Brain microvascular endothelial cell (primary cell): ENCODE data around the gene GGACT.
A peak's percentile ranks its signal among the peaks of the same experiment; 100 is the strongest.

Experiments used
- DNase-seq: peaks from one replicate; pipeline ENCODE4 v3.0.0-alpha.2; 2020
- H3K27ac ChIP-seq: fragments of 250-450 bp; sonication (Bioruptor Pico); 2 replicates; pipeline ENCODE4 v1.5.1; 2020; ENCODE audit warnings: mild to moderate bottlenecking, moderate library complexity
- H3K27me3 ChIP-seq: fragments of 250-450 bp; sonication (Bioruptor Pico); replicated peaks from 2 replicates; pipeline ENCODE4 v1.5.1; 2020; ENCODE audit warnings: mild to moderate bottlenecking
- H3K36me3 ChIP-seq: fragments of 250-450 bp; sonication (Bioruptor Pico); replicated peaks from 2 replicates; pipeline ENCODE4 v1.5.1; 2020; ENCODE audit warnings: mild to moderate bottlenecking
- H3K4me3 ChIP-seq: 2 replicates; pipeline ENCODE4 v1.5.1; 2011; ENCODE audit warnings: low read depth, mild to moderate bottlenecking, control low read depth, low read length, moderate library complexity
- in situ Hi-C: cut with HindIII; loops from 2 replicates; pipeline ENCODE4 v1.10.0; 2017; ENCODE audit warnings: low sequenced_read_pairs, low pct_ligation_motif_present
- TF ChIP-seq, protein P1 (sequence below): IDR thresholded peaks from 2 replicates; pipeline ENCODE4 v1.5.1; 2011; ENCODE audit warnings: low read depth, mild to moderate bottlenecking, moderate library complexity, low read length, control low read depth, inconsistent platforms; ENCODE audit errors: missing control alignments

GGACT gene

DNA sequence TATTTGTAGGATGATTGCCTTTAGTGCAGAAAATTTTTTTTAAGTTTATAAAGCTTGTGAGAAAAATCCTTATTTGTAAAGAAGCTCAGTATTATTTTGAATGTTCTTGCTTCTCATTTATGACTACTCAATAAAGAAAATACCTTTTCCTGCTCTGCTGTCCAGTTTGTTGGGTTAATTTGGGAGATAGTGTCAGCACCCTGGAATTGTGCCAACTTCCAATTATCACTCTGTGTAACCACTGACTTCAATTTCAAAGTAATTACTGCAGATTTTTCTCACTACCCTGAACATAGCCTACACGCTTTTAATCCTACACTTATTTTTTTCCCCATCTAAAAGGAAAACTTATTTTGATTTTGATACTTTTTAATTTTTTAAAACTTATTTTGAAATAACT is 93.1 kb downstream of the GGACT start:
- DNase-seq, result no peak
- Histone ChIP-seq H3K27ac (no peak overlapping the region), H3K27me3 (no peaks in the 10 kb centered on the region), H3K4me3 (no peak overlapping the region), H3K36me3 (no peaks in the 10 kb centered on the region)
- in situ Hi-C loops, result no loop called here
- TF ChIP-seq, protein P1, sequence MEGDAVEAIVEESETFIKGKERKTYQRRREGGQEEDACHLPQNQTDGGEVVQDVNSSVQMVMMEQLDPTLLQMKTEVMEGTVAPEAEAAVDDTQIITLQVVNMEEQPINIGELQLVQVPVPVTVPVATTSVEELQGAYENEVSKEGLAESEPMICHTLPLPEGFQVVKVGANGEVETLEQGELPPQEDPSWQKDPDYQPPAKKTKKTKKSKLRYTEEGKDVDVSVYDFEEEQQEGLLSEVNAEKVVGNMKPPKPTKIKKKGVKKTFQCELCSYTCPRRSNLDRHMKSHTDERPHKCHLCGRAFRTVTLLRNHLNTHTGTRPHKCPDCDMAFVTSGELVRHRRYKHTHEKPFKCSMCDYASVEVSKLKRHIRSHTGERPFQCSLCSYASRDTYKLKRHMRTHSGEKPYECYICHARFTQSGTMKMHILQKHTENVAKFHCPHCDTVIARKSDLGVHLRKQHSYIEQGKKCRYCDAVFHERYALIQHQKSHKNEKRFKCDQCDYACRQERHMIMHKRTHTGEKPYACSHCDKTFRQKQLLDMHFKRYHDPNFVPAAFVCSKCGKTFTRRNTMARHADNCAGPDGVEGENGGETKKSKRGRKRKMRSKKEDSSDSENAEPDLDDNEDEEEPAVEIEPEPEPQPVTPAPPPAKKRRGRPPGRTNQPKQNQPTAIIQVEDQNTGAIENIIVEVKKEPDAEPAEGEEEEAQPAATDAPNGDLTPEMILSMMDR, result no peak

DNA sequence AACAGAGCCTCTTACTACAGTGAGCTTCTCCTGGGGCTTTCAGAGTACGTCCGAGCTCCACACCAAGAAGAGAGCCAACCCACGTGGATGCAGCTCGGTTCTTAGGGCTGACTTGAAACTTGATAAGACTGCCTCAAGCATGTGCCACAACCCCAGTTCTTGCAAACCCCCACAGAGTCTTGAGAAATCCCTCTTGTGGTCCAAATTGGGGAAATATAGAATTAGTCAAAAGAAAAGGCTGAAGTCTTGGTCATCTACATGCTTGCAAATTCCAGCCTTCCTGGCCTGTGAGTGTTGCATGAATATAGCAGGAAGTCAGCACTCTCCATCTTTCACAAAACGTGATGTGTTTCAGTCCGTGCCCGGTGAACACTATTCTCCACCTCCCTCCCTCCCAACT is 95.2 kb downstream of the GGACT start:
- Histone ChIP-seq H3K4me3 (no peak overlapping the region), H3K36me3 (no peaks in the 10 kb centered on the region), H3K27me3 (no peaks in the 10 kb centered on the region), H3K27ac (no peak overlapping the region)
- in situ Hi-C loops, result no loop called here
- DNase-seq, result no peak
- TF ChIP-seq, protein P1, result no peak

DNA sequence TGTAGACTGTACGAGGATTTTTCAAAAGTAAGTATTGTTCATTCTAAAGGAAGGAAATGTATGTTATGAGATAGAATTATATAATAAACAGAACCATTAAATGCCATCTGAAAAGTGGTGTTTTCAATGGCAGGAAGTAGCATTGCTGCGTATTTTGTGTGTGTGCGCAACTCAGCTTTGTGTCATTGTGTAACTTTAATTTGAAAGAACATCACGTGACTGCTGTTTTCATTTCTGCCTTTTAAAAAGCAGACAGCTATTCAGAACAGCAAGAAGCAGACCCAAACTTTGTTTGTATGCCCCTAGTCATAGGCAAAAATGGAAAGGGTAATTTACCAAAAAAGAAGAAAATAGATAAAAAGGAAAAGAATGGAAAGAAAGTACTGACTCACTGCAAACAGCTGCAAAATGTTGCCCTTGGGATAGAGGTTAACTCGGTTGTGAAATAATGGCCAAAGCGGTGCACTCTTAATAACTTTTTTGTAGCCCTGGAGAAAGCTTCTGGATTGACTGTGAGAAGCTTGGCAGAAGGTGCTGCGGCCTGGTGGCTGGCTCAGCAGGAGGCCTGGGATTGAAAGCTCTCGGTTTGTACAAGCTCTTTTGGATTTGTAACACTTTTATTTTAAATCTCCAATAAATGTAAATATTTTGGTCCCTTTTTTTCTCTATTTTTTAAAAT is 97.3 kb downstream of the GGACT start:
- in situ Hi-C loops, result no loop called here
- Histone ChIP-seq H3K36me3 (no peaks in the 10 kb centered on the region), H3K27me3 (no peaks in the 10 kb centered on the region), H3K27ac (no peak overlapping the region), H3K4me3 (no peak overlapping the region)
- DNase-seq, result peak; percentile 42
- TF ChIP-seq, protein P1, result peak; percentile 42

DNA sequence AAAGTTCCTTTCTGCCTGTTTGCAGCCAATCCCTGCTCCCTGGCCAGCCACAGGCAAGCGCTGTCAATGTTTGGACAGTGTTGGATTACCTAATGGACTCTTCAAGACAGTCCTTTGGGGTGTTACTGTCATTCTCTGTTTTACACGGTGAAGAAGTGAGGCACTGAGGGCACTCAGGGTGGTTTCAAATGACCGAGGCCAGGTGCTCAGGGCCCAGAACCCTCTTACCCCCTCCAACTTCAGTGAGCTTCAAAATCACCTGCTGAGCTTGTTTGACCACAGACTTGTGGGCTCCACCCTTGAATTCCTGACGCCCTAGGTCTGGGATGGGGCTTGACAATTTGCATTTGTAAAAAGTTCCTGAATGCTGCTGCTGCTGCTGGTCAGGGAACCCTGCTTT is 97.9 kb downstream of the GGACT start:
- no peak for DNase-seq
- H3K27ac ChIP-seq, result no peak overlapping the region
- TF ChIP-seq, protein P1, result no peak
- H3K27me3 ChIP-seq, result no peaks in the 10 kb centered on the region
- H3K36me3 ChIP-seq, result no peaks in the 10 kb centered on the region
- H3K4me3 ChIP-seq, result no peak overlapping the region
- in situ Hi-C loops, result no loop called here

DNA sequence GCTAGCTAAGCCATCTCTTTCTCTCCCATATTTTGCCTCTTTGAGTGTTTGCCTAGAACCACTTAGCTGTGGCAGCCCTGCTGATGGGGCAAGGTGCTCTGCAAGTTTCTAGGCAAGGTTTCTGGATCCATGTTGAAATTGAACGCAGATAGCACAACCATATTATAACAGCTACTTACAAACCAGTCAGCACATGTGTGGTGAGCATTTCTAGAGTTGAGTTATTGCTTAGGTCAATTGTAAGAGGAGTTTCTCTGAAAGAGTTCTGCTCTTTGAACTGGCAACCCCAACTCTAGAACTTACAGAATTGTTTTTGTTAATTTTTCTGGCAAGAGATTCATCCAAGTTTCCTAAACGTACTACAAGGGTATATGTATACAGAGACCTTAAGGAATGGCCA is 103.3 kb downstream of the GGACT start:
- TF ChIP-seq, protein P1, result no peak
- in situ Hi-C loops, result no loop called here
- no peaks in the 10 kb centered on the region for H3K36me3 ChIP-seq
- no peak overlapping the region for H3K4me3 ChIP-seq
- no peak for DNase-seq
- no peaks in the 10 kb centered on the region for H3K27me3 ChIP-seq
- H3K27ac ChIP-seq, result no peak overlapping the region

DNA sequence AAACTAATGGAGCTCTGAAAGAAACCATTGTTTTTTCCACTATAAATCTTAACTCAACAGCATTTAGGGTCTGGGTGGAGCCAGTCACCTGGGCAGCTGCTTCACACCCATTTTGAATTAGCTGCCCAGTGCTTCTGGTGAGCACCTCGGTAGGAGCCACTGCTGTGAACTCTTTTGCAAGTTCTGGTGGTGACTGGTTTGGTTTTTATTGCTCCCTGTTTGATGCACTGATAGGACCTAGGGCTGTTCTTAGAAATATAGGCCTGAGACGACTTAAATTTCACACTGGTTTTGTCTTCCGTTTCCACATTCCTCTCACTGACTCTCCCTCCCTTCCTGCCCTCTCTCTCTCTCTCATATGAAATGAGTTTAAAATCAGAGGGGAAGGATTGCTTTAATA is 103.9 kb downstream of the GGACT start:
- TF ChIP-seq, protein P1, result no peak

More for the DNA sequence above, 103.9 kb downstream of the GGACT start:
- H3K36me3 ChIP-seq, result no peaks in the 10 kb centered on the region
- in situ Hi-C loops, result no loop called here
- no peak for DNase-seq
- no peak overlapping the region for H3K27ac ChIP-seq
- H3K27me3 ChIP-seq, result no peaks in the 10 kb centered on the region
- H3K4me3 ChIP-seq, result no peak overlapping the region
